Upper lobe of left lung (tissue), 6 donors: ENCODE data around the gene NCAM2. TPM values are rescaled to one million over a fixed set of nuclear protein-coding genes. Genes with fewer than 3 reads are reported as not detected.

ENCODE experiments used
- ATAC-seq, 2 donors: fragments of 200-7000 bp; cut with Tn5 transposase; one replicate each; pipeline ENCODE4 v1.9.1; 2022; ENCODE audit warnings: mild to moderate bottlenecking in 2 of 2, moderate library complexity in 2 of 2; ENCODE audit not compliant: low FRiP score in 2 of 2
- DNase-seq, 2 donors: peaks; one replicate each; pipeline ENCODE4 v3.0.0-alpha.2; 2019 to 2020
- H3K27ac ChIP-seq, 4 donors: fragments of 200-600 bp; sonication (generic); one replicate each; pipeline ENCODE4 v1.5.1; 2016 to 2019
- H3K27me3 ChIP-seq, 4 donors: fragments of 200-600 bp; sonication (generic); one replicate each; pipeline ENCODE4 v1.5.1; 2017 to 2019
- H3K36me3 ChIP-seq, 4 donors: fragments of 200-600 bp; sonication (generic); one replicate each; pipeline ENCODE4 v1.5.1; 2016 to 2019
- H3K4me1 ChIP-seq, 4 donors: fragments of 200-600 bp; sonication (generic); one replicate each; pipeline ENCODE4 v1.5.1; 2018 to 2019
- H3K4me3 ChIP-seq, 4 donors: fragments of 200-600 bp; sonication (generic); one replicate each; pipeline ENCODE4 v1.5.1; 2017 to 2019; ENCODE audit warnings: mild to moderate bottlenecking in 2 of 4, moderate library complexity in 1 of 4
- H3K9me3 ChIP-seq, 4 donors: fragments of 200-600 bp; sonication (generic); one replicate each; pipeline ENCODE4 v1.5.1; 2018 to 2019
- EP300 ChIP-seq, 4 donors: sonication (generic); formaldehyde crosslinking; IDR thresholded peaks; one replicate each; pipeline ENCODE4 v1.5.1; 2017; ENCODE audit warnings: antibody characterized with exemption in 4 of 4, control low read depth in 2 of 4
- POLR2A ChIP-seq, 4 donors: fragments of 450-650 bp; IDR thresholded peaks; one replicate each; pipeline ENCODE4 v1.5.1; 2016 to 2017; ENCODE audit warnings: antibody characterized with exemption in 4 of 4, mild to moderate bottlenecking in 2 of 4
- POLR2AphosphoS5 ChIP-seq, 2 donors: sonication (generic); formaldehyde crosslinking; IDR thresholded peaks; one replicate each; pipeline ENCODE4 v1.5.1; 2017; ENCODE audit warnings: antibody characterized with exemption in 2 of 2
- whole genome bisulfite sequencing, 2 donors: methylation state at CpG; one replicate each; pipeline ENCODE4 v1.1.5; 2017 to 2018; 5-methylcytosine and 5-hydroxymethylcytosine counted together
- total RNA-seq, 6 donors: library from RNA; depleted of rRNA in 4 of 6; stranded (reverse); fragments of >200 nt in 4 of 6; gene quantifications; one replicate each; pipeline versions ENCODE4 v1.1.0 to v1.2.1, GENCODE V29; 2016 to 2021
- TF ChIP-seq, protein P1 (sequence below), 6 experiments: fragments of 450-650 bp in 4 of 6; fragments of 200-600 bp in 2 of 6; sonication (generic) in 2 of 6; IDR thresholded peaks; one replicate each; pipeline ENCODE4 v1.5.1; 2016 to 2019; ENCODE audit warnings: antibody characterized with exemption in 6 of 6
- donor health status: DM: no; HTN: no; CAD: no; lungs with moderate emphysema.
- donor health status: DM: no; HTN: yes; CAD: no; lungs with severe emphysema.

NCAM2 gene
- total RNA-seq, 6 donors from 2014 or later: 2.0 to 8.6 (median 2.9) TPM

DNA sequence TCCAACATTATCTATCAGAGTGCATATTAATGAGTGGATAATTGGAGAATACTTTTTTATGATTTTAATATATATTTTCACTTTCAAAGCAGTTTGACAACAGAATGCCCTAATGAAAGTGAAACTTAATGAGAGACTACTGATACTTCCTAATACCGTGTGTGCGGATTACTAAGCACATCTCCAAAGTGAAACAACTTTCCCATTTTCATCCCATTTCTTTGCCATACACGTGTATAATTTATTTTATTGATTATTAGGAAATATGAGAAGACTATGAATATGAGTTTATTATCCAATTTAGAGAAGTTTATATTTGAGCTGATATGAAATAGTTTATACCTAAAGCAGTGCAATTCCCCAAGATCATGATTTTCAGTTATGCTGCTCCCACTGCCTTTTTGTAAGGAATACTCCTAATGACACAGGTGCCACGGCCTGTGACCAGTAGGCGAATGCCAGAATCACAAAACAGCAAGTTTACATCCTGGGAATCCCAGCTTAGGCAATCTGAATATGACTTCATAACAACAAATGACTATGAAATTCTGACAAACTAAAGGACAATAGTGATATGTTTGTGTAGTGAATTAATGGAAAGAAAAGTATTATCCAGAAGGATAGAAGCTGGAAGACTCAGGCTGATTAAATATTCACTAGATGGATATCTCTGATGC lies 202.9 kb downstream of the NCAM2 start:
- no peaks in the 10 kb centered on the region for H3K27me3 ChIP-seq
- H3K27ac ChIP-seq: peak overlapping the region; percentile 19 to 38 (median 34)
- H3K36me3 ChIP-seq: no peaks in the 10 kb centered on the region
- ATAC-seq: peak in 1 of 2 donors; percentile 62
- 49 to 57% methylated on average over 5 of the region's 5 CpGs for WGBS, 2 donors
- TF ChIP-seq EP300 (IDR thresholded peaks at IDR 0.05): no peak
- TF ChIP-seq POLR2A (IDR thresholded peaks at IDR 0.05): no peak
- TF ChIP-seq, protein P1, sequence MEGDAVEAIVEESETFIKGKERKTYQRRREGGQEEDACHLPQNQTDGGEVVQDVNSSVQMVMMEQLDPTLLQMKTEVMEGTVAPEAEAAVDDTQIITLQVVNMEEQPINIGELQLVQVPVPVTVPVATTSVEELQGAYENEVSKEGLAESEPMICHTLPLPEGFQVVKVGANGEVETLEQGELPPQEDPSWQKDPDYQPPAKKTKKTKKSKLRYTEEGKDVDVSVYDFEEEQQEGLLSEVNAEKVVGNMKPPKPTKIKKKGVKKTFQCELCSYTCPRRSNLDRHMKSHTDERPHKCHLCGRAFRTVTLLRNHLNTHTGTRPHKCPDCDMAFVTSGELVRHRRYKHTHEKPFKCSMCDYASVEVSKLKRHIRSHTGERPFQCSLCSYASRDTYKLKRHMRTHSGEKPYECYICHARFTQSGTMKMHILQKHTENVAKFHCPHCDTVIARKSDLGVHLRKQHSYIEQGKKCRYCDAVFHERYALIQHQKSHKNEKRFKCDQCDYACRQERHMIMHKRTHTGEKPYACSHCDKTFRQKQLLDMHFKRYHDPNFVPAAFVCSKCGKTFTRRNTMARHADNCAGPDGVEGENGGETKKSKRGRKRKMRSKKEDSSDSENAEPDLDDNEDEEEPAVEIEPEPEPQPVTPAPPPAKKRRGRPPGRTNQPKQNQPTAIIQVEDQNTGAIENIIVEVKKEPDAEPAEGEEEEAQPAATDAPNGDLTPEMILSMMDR (IDR thresholded peaks at IDR 0.05): no peak
- no peak for TF ChIP-seq POLR2AphosphoS5 (IDR thresholded peaks at IDR 0.05)
- no peak for DNase-seq
- H3K4me3 ChIP-seq: peak overlapping the region in 2 of 4 donors; percentile 7 to 25
- no peaks in the 10 kb centered on the region for H3K4me1 ChIP-seq
- no peaks in the 10 kb centered on the region for H3K9me3 ChIP-seq

DNA sequence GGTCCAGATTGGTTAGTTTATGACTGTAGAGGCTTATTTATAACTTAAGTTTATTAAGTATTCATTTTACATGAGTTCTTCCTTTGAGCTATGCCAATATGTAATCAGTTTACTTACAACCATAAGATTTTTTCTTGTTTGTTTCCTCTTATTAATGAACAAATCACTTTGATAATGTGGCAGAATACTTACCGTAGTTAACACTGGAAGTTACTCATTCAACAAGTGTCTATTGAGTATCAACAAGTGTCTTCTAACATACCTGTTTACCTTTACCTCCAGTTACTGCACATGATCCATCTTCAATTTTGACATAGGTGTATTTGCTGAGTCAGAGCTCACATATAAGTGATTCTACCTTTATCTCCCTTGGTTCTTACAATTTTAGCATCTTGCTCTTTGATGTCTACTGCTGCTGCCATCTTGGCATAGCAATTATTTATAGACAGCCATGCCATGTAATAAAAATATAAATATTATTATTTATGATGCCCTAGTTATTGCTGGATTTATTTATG lies 205.7 kb downstream of the NCAM2 start:
- Histone ChIP-seq H3K4me3 (no peak overlapping the region), H3K36me3 (no peaks in the 10 kb centered on the region), H3K9me3 (no peaks in the 10 kb centered on the region), H3K27ac (no peak overlapping the region), H3K4me1 (no peaks in the 10 kb centered on the region), H3K27me3 (no peaks in the 10 kb centered on the region)
- WGBS, 2 donors: 79 to 92% methylated on average over 1 of the region's 1 CpG
- no peak for ATAC-seq
- DNase-seq: no peak
- TF ChIP-seq POLR2AphosphoS5 (IDR thresholded peaks at IDR 0.05) (no peak), EP300 (IDR thresholded peaks at IDR 0.05) (no peak), POLR2A (IDR thresholded peaks at IDR 0.05) (no peak)
- TF ChIP-seq, protein P1 (IDR thresholded peaks at IDR 0.05): no peak

DNA sequence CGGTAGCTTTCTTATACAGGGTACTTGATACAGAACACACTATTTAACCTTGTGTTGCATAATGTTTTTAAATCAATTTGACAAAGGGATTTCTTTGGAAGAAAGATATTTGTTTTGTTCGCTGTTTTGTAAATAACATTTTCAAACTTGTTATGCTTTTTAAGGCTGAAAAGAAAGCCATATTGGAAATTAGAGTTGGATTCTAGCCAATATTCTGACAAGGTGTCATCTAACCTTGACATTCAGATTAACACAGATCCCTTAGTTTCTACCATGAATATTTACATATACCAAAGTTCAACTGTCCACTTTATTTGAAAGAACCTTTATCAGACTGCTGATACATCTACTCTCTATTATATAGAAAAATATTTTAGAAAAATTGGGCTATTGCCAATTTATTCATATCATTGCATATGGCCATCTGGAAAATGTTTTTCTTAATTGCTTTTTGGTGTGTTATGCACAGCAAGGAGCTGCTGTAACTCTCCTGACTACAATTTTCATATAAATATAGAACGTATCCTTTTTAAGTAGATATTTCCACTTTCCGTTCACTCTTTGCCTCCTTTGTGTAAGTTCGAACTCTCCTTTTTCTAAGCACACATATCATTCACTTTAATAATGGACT lies 206.3 kb downstream of the NCAM2 start:
- DNase-seq (no peak), ATAC-seq (no peak)
- TF ChIP-seq EP300 (IDR thresholded peaks at IDR 0.05) (no peak), POLR2A (IDR thresholded peaks at IDR 0.05) (no peak), POLR2AphosphoS5 (IDR thresholded peaks at IDR 0.05) (no peak)
- TF ChIP-seq, protein P1 (IDR thresholded peaks at IDR 0.05): no peak
- Histone ChIP-seq H3K4me1 (no peaks in the 10 kb centered on the region), H3K27ac (no peak overlapping the region), H3K4me3 (no peak overlapping the region), H3K9me3 (no peaks in the 10 kb centered on the region), H3K36me3 (no peaks in the 10 kb centered on the region), H3K27me3 (no peaks in the 10 kb centered on the region)
- WGBS, 2 donors: 87% methylated on average over 5 of the region's 5 CpGs

GRCh38 chr21:21205604-21206003 lies 207.4 kb downstream of the NCAM2 start:
- 50 to 65% methylated on average over 1 of the region's 1 CpG for WGBS, 2 donors
- TF ChIP-seq POLR2AphosphoS5 (IDR thresholded peaks at IDR 0.05) (no peak), EP300 (IDR thresholded peaks at IDR 0.05) (no peak), POLR2A (IDR thresholded peaks at IDR 0.05) (no peak)
- TF ChIP-seq, protein P1 (IDR thresholded peaks at IDR 0.05): no peak
- Histone ChIP-seq H3K4me1 (no peaks in the 10 kb centered on the region), H3K4me3 (no peak overlapping the region), H3K9me3 (no peaks in the 10 kb centered on the region), H3K36me3 (no peaks in the 10 kb centered on the region), H3K27me3 (no peaks in the 10 kb centered on the region), H3K27ac (no peak overlapping the region)
- DNase-seq (no peak), ATAC-seq (no peak)
